Spleen (tissue), 11 donors: ENCODE measurements around the gene PHB1. TPM values are rescaled to one million over a fixed set of nuclear protein-coding genes. Genes with fewer than 3 reads are reported as not detected.

Experiments used
- DNase-seq: peaks from one replicate; pipeline ENCODE4 v3.0.0-alpha.2; 2020
- H3K27ac ChIP-seq, 8 donors: fragments of 200-600 bp; sonication (generic) in 7 of 8; 1 replicate in 4 of 8; 2 replicates in 4 of 8; pipeline versions ENCODE4 v1.5.0 to v1.8.0; 2016 to 2021; ENCODE audit warnings: inconsistent platforms in 4 of 8, mild to moderate bottlenecking in 4 of 8, moderate library complexity in 1 of 8
- H3K27me3 ChIP-seq, 7 donors: fragments of 200-600 bp; sonication (generic) in 6 of 7; replicated peaks in 1 of 7; 1 replicate in 4 of 7; 2 replicates in 3 of 7; pipeline versions ENCODE4 v1.5.0 to v1.8.0; 2016 to 2021; ENCODE audit warnings: inconsistent platforms in 3 of 7, mild to moderate bottlenecking in 1 of 7
- H3K36me3 ChIP-seq, 6 donors: fragments of 200-600 bp; sonication (generic) in 5 of 6; 1 replicate in 4 of 6; 2 replicates in 2 of 6; pipeline versions ENCODE4 v1.5.0 to v1.8.0; 2016 to 2021; ENCODE audit warnings: inconsistent platforms in 2 of 6
- H3K4me1 ChIP-seq, 6 donors: fragments of 200-600 bp; sonication (generic) in 5 of 6; 1 replicate in 3 of 6; 2 replicates in 3 of 6; pipeline versions ENCODE4 v1.5.0 to v1.8.0; 2016 to 2021; ENCODE audit warnings: inconsistent platforms in 3 of 6
- H3K4me3 ChIP-seq, 8 donors: fragments of 200-600 bp; sonication (generic) in 7 of 8; 1 replicate in 4 of 8; 2 replicates in 4 of 8; pipeline versions ENCODE4 v1.5.0 to v1.8.0; 2016 to 2021; ENCODE audit warnings: inconsistent platforms in 4 of 8, mild to moderate bottlenecking in 4 of 8, moderate library complexity in 2 of 8
- H3K9me3 ChIP-seq, 8 donors: fragments of 200-600 bp; sonication (generic) in 7 of 8; 1 replicate in 4 of 8; 2 replicates in 4 of 8; pipeline versions ENCODE4 v1.5.0 to v1.8.0; 2016 to 2021; ENCODE audit warnings: inconsistent platforms in 4 of 8
- POLR2A ChIP-seq, 3 donors: fragments of 450-650 bp; IDR thresholded peaks; one replicate each; pipeline ENCODE4 v1.5.1; 2017; ENCODE audit warnings: antibody characterized with exemption in 3 of 3, mild to moderate bottlenecking in 1 of 3
- POLR2AphosphoS5 ChIP-seq, 3 donors: sonication (generic); formaldehyde crosslinking; IDR thresholded peaks; one replicate each; pipeline ENCODE4 v1.5.1; 2017; ENCODE audit warnings: antibody characterized with exemption in 3 of 3
- WGBS, 5 donors: extraction: QIAGEN DNeasy Blood & Tissue Kit in 3 of 5; methylation state at CpG; one replicate each; pipeline versions ENCODE4 v1.1.5 to v1.1.7; 2013 to 2018; 5-methylcytosine and 5-hydroxymethylcytosine counted together
- intact Hi-C: fragments of 100-400 bp; cut with DNase I; formaldehyde crosslinking; loops from one replicate; pipeline ENCODE4 v1.15.0; 2023; ENCODE audit warnings: low total_unique reads
- polyA plus RNA-seq, 3 donors: library from polyadenylated mRNA; stranded (reverse); fragments of 200-250 nt; gene quantifications; one replicate each; pipeline ENCODE4 v1.2.1, GENCODE V29; 2013
- total RNA-seq, 7 donors: library from RNA; depleted of rRNA in 3 of 7; stranded (reverse); fragments of >200 nt in 3 of 7; fragmentation: NEBNext Ultra II Directional in 4 of 7; extraction: Animal tissue kit (Norgen Biotek cat#: 25700) in 4 of 7; gene quantifications; one replicate each; pipeline versions ENCODE4 v1.1.0 to v1.2.1, GENCODE V29; 2016 to 2021
- TF ChIP-seq, protein P1 (sequence below), 11 experiments: fragments of 200-600 bp in 7 of 11; fragments of 450-650 bp in 4 of 11; sonication (generic) in 4 of 11; IDR thresholded peaks in 8 of 11; conservative IDR thresholded peaks in 3 of 11; 1 replicate in 7 of 11; 2 replicates in 4 of 11; pipeline versions ENCODE4 v1.4.0 to v1.8.0; 2016 to 2021; ENCODE audit warnings: antibody characterized with exemption in 11 of 11, inconsistent platforms in 4 of 11, mild to moderate bottlenecking in 1 of 11
- donor health status: healthy with polysubstance abuse.
- donor health status: DM: no; HTN: no; CAD: no; lungs with moderate emphysema.
- donor health status: DM: no; HTN: no; CAD: no.
- donor health status: Bipolar disorder and iron deficiency.
- donor health status: healthy.
- donor health status: DM: no; HTN: no; CAD: no.
- donor health status: DM: yes; HTN: yes; CAD: no.

The PHB1 gene
- total and polyA plus RNA-seq, 10 donors, result 49.4 to 109 (median 71.4) TPM

DNA sequence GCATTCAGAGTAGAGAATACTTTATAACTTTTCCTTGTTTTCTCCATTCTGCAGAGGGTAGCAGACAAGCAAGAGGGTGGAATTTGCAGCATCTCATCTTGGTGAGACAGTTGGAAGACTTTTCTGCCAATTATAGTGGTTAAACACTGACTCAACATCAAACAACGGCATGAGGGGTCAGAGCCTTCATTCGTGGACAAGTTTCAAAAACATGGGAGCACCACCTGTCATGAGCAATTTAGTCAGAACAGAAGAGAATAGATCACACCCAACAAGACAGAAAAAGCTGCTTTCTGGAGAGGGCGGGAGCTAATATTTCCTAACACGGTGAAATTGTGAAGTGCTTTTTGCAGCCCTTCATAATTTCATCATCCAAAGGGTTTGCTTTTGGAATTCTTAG is 34.8 kb downstream of the PHB1 start:
- 58 to 84% (median 67%) methylated on average over 4 of the region's 4 CpGs for WGBS, 5 donors

DNA sequence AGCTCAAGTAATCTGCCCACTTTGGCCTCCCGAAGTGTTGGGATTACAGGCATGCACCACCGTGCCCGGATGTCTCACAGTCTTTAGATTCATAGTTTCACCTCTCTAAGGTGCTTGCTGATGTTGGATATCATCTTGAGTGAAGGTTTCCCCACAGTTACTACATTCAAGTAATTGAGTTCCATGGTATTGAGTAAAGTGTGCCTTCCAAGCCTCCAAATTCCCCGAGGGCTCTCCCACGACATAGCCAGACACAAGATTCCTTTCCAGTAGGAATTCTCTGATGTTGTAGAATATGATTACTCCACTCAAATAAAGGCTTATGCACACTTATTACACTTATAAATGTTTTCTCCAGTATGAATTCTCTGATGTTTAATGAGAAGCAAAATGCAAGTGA is 36.4 kb downstream of the PHB1 start:
- no peaks in the 10 kb centered on the region for H3K9me3 ChIP-seq
- no peak overlapping the region for H3K27ac ChIP-seq
- no peaks in the 10 kb centered on the region for H3K36me3 ChIP-seq
- intact Hi-C loops, result no loop called here
- DNase-seq, result peak; percentile 12
- WGBS, 5 donors, result 84 to 97% (median 92%) methylated on average over 5 of the region's 5 CpGs
- TF ChIP-seq POLR2A (IDR thresholded peaks at IDR 0.05) (no peak), POLR2AphosphoS5 (IDR thresholded peaks at IDR 0.05) (no peak)
- TF ChIP-seq, protein P1, sequence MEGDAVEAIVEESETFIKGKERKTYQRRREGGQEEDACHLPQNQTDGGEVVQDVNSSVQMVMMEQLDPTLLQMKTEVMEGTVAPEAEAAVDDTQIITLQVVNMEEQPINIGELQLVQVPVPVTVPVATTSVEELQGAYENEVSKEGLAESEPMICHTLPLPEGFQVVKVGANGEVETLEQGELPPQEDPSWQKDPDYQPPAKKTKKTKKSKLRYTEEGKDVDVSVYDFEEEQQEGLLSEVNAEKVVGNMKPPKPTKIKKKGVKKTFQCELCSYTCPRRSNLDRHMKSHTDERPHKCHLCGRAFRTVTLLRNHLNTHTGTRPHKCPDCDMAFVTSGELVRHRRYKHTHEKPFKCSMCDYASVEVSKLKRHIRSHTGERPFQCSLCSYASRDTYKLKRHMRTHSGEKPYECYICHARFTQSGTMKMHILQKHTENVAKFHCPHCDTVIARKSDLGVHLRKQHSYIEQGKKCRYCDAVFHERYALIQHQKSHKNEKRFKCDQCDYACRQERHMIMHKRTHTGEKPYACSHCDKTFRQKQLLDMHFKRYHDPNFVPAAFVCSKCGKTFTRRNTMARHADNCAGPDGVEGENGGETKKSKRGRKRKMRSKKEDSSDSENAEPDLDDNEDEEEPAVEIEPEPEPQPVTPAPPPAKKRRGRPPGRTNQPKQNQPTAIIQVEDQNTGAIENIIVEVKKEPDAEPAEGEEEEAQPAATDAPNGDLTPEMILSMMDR (IDR thresholded peaks at IDR 0.05 in 8 of 11, conservative IDR thresholded peaks at IDR 0.05 in 3 of 11), result no peak
- H3K4me1 ChIP-seq, result peaks cover 0 to 6% (median 0%) of the 10 kb centered on the region in 6 donors
- H3K4me3 ChIP-seq, result no peak overlapping the region
- no peaks in the 10 kb centered on the region for H3K27me3 ChIP-seq

More for the DNA sequence above, 34.8 kb downstream of the PHB1 start:
- Histone ChIP-seq H3K4me1 (peaks cover 0 to 6% (median 0%) of the 10 kb centered on the region in 6 donors), H3K36me3 (no peaks in the 10 kb centered on the region), H3K4me3 (no peak overlapping the region), H3K9me3 (no peaks in the 10 kb centered on the region), H3K27me3 (no peaks in the 10 kb centered on the region), H3K27ac (no peak overlapping the region)
- TF ChIP-seq, protein P1 (IDR thresholded peaks at IDR 0.05 in 8 of 11, conservative IDR thresholded peaks at IDR 0.05 in 3 of 11), result no peak
- TF ChIP-seq POLR2A (IDR thresholded peaks at IDR 0.05) (no peak), POLR2AphosphoS5 (IDR thresholded peaks at IDR 0.05) (no peak)
- DNase-seq, result no peak
- intact Hi-C loops, result no loop called here

DNA sequence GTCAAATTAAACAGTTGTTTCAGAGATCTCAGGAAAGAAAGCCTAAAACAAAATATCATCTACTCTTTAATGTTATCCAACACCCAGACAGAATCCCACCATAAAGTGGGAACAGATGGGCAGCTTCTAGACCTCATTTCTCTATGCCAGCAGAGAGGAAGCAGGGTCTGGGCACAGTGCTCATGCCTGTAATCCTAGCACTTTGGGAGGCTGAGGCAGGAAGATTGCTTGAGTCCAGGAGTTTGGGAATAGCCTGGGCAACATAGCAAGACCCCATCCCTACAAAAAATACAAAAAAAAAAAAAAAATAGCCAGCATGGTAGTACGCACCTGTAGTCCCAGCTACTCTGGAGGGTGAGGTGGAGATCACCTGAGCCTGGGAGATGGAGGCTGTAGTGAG is 39.1 kb downstream of the PHB1 start:
- Histone ChIP-seq H3K36me3 (no peaks in the 10 kb centered on the region), H3K27ac (no peak overlapping the region), H3K9me3 (no peaks in the 10 kb centered on the region), H3K4me3 (no peak overlapping the region), H3K27me3 (no peaks in the 10 kb centered on the region), H3K4me1 (peaks cover 0 to 17% (median 4%) of the 10 kb centered on the region in 6 donors)
- intact Hi-C loops, result no loop called here
- DNase-seq, result no peak
- TF ChIP-seq POLR2A (IDR thresholded peaks at IDR 0.05) (no peak), POLR2AphosphoS5 (IDR thresholded peaks at IDR 0.05) (no peak)
- TF ChIP-seq, protein P1 (IDR thresholded peaks at IDR 0.05 in 8 of 11, conservative IDR thresholded peaks at IDR 0.05 in 3 of 11), result no peak
- 85 to 100% (median 94%) methylated on average over 1 of the region's 1 CpG for whole genome bisulfite sequencing, 5 donors

DNA sequence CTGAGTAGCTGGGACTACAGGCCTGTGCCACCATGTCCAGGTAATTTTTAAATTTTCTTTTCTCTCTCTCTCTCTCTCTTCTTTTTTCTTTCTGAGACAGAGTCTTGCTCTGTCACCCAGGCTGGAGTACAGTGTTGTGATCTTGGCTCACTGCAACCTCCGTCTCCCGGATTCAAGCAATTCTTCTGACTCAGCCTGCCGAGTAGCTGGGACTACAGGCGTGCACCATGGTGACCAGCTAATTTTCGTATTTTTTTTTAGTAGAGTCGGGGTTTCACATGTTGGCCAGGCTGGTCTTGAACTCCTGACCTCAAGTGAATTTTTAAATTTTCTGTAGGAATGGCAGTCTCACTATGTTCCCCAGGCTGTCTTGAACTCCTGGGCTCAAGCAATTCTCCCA is 41.6 kb downstream of the PHB1 start:
- TF ChIP-seq, protein P1 (IDR thresholded peaks at IDR 0.05 in 8 of 11, conservative IDR thresholded peaks at IDR 0.05 in 3 of 11), result no peak
- TF ChIP-seq POLR2AphosphoS5 (IDR thresholded peaks at IDR 0.05) (no peak), POLR2A (IDR thresholded peaks at IDR 0.05) (no peak)
- WGBS, 5 donors, result 81 to 98% (median 95%) methylated on average over 6 of the region's 6 CpGs
- intact Hi-C loops, result no loop called here

More for the DNA sequence above, 41.6 kb downstream of the PHB1 start:
- peaks cover 0 to 28% (median 10%) of the 10 kb centered on the region in 6 donors for H3K4me1 ChIP-seq
- no peaks in the 10 kb centered on the region for H3K9me3 ChIP-seq
- H3K27me3 ChIP-seq, result no peaks in the 10 kb centered on the region
- no peak overlapping the region for H3K4me3 ChIP-seq
- no peaks in the 10 kb centered on the region for H3K36me3 ChIP-seq
- peak overlapping the region in 1 of 8 donors; percentile 24 for H3K27ac ChIP-seq
- DNase-seq, result no peak
